Right lung (tissue), 5 donors: ENCODE measurements around the gene SCN5A. TPM values are rescaled to one million over a fixed set of nuclear protein-coding genes. Genes with fewer than 3 reads are reported as not detected.

Experiments used
- DNase-seq, 2 donors: peaks; one replicate each; pipeline ENCODE4 v3.0.0-alpha.2; 2013
- polyA plus RNA-seq, 5 donors: library from polyadenylated mRNA; unstranded; fragments of 120-200 nt; gene quantifications; one replicate each; pipeline versions ENCODE4 v1.2.1 to v1.2.3, GENCODE V29; 2013; ENCODE audit warnings: inconsistent platforms in 1 of 5, low replicate concordance in 1 of 5; ENCODE audit not compliant: insufficient read length in 5 of 5, insufficient read depth in 1 of 5

The SCN5A gene
- polyA plus RNA-seq, 5 donors: 0.52 to 1.0 (median 0.77) TPM

- DNase-seq: no peak
Observed at GRCh38 chr3:38500688-38501417, 148.6 kb downstream of the SCN5A start.

Other genes starting within 250 kb of the SCN5A start
- 10 to 100 TPM in 3 of 5 donors, 1 to 10 TPM in 2; 6.8 to 12.2 (median 10.1) TPM for gene ACVR2B, start 195.8 kb downstream of the SCN5A start, polyA plus RNA-seq
- 10 to 100 TPM; 15.4 to 25.4 (median 21.0) TPM for gene EXOG, start 153.3 kb downstream of the SCN5A start, polyA plus RNA-seq
- gene SCN10A, start 166.5 kb upstream of the SCN5A start, polyA plus RNA-seq: not detected